Karpas-422 (cell line): ENCODE measurements around the gene IL5. TPM values are rescaled to one million over a fixed set of nuclear protein-coding genes. Genes with fewer than 3 reads are reported as not detected.

Experiments
- DNase-seq: peaks from one replicate; pipeline ENCODE4 v3.0.0-alpha.2; 2015
- H2AFZ ChIP-seq: fragments of 200-600 bp; sonication (generic); 2 replicates; pipeline ENCODE4 v1.6.1; 2014; ENCODE audit warnings: antibody characterized with exemption, low read length, mixed read lengths
- H3K27ac ChIP-seq: fragments of 200-600 bp; sonication (generic); 2 replicates; pipeline ENCODE4 v1.5.1; 2014; ENCODE audit warnings: mild to moderate bottlenecking, low read length, moderate library complexity
- H3K27me3 ChIP-seq: fragments of 200-600 bp; sonication (generic); 2 replicates; pipeline ENCODE4 v1.6.1; 2014; ENCODE audit warnings: low read length, mixed read lengths
- H3K36me3 ChIP-seq: fragments of 200-600 bp; sonication (generic); 2 replicates; pipeline ENCODE4 v1.6.1; 2014; ENCODE audit warnings: low read length, mixed read lengths; ENCODE audit not compliant: insufficient read depth
- H3K4me1 ChIP-seq: fragments of 200-600 bp; sonication (generic); 2 replicates; pipeline ENCODE4 v1.6.1; 2014; ENCODE audit warnings: mild to moderate bottlenecking, low read length, mixed read lengths
- H3K4me2 ChIP-seq: fragments of 200-600 bp; sonication (generic); 2 replicates; pipeline ENCODE4 v1.6.1; 2014; ENCODE audit warnings: low read length, low read depth, mild to moderate bottlenecking; ENCODE audit not compliant: poor library complexity, severe bottlenecking
- H3K4me3 ChIP-seq: fragments of 200-600 bp; sonication (generic); 2 replicates; pipeline ENCODE4 v1.5.1; 2014; ENCODE audit warnings: mild to moderate bottlenecking, antibody characterized with exemption, low read length, mixed read lengths
- H3K79me2 ChIP-seq: fragments of 200-600 bp; sonication (generic); 2 replicates; pipeline ENCODE4 v1.6.1; 2014; ENCODE audit warnings: mild to moderate bottlenecking, low read length, mixed read lengths
- H3K9ac ChIP-seq: fragments of 200-600 bp; sonication (generic); 2 replicates; pipeline ENCODE4 v1.6.0; 2014; ENCODE audit warnings: low read length
- H3K9me2 ChIP-seq: fragments of 200-600 bp; sonication (generic), shearing (Covaris generic); replicated peaks from 2 replicates; pipeline ENCODE4 v1.6.0; 2014; ENCODE audit warnings: mild to moderate bottlenecking, low read length, moderate library complexity; ENCODE audit not compliant: insufficient read depth
- H3K9me3 ChIP-seq: fragments of 300-700, 200-600 bp; sonication (generic); 2 replicates; pipeline ENCODE4 v1.6.1; 2014; ENCODE audit warnings: low read length, mixed read lengths
- H4K20me1 ChIP-seq: fragments of 200-600 bp; sonication (generic); 2 replicates; pipeline ENCODE4 v1.6.1; 2014; ENCODE audit warnings: mild to moderate bottlenecking, antibody characterized with exemption, low read length, low read depth; ENCODE audit not compliant: insufficient read depth
- total RNA-seq: library from RNA; depleted of rRNA; stranded (reverse); fragments of >200 nt; shearing (Covaris generic); gene quantifications from 2 replicates; pipeline ENCODE4 v1.2.3, GENCODE V29; 2014; ENCODE audit warnings: low replicate concordance; rRNA removed

The IL5 gene
- total RNA-seq, 1 experiment from 2014 or later, result not detected

GRCh38 chr5:132493821-132494220, 49.5 kb downstream of the IL5 start:
- Histone ChIP-seq H3K27me3 (no peaks in the 10 kb centered on the region), H2AFZ (no peak overlapping the region), H3K9me3 (no peaks in the 10 kb centered on the region), H4K20me1 (no peaks in the 10 kb centered on the region; the same call in 1 of the 2 replicates), H3K79me2 (no peaks in the 10 kb centered on the region), H3K9me2 (no peaks in the 10 kb centered on the region), H3K36me3 (no peaks in the 10 kb centered on the region), H3K4me3 (no peak overlapping the region), H3K9ac (no peak overlapping the region), H3K4me2 (no peak overlapping the region), H3K4me1 (peaks cover 40% of the 10 kb centered on the region), H3K27ac (no peak overlapping the region)
- no peak for DNase-seq

DNA sequence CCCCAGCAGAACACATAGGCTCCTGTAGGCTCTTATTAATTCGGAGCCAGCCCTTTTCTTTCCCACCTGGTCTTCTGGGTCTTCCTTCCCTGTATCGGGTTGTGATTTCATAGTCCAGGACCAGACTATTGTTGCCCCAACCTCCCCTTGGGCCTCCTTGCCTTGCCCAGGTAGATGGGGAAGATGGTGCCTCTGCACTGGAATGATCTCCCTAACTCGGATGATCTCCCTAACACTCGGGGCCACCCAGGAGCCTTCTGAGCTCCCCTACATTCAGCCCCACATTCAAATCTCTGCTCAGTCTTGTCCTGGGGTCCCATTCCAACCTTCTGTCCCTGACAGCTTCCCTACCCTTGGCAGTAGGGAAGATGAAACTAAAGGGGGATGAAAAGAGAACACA, 50.1 kb downstream of the IL5 start:
- Histone ChIP-seq H3K4me3 (no peak overlapping the region), H3K27ac (no peak overlapping the region)

DNA sequence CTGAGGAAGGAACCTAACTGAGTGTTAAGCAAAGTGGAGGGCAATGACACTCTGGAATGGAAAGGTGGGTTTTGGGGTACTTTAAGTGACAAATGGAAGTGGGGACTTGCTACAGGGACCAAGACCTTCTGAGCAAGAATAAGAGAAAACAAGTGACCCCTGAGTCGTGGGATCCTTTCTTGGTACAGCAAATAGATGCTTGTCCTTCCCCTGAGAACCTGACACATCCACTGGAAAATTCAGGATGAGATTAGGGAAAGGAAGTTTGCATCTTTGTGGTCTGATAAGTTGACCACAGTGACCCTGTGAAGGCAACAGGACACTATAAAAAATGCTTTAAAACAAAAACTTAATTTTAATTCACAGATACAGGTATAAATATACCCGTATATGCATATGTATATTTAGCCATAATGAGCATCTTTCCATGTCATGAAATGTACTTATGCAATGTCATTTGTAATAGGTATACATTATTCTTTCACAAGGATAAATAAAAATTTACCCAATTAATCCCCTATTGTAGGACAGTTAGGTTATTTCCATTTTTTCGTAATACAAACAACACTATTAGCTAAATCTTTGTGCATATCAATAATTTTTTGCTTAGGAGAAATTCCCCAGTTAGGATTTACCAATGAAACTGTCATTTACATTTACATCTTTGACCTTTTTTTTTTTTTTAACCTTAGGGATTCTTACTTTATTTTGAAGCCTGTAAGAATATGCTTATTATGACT, 50.8 kb downstream of the IL5 start:
- H2AFZ ChIP-seq, result no peak overlapping the region
- H3K9me2 ChIP-seq, result no peaks in the 10 kb centered on the region
- no peak overlapping the region for H3K27ac ChIP-seq
- no peak overlapping the region for H3K4me2 ChIP-seq
- H3K4me1 ChIP-seq, result peaks cover 51% of the 10 kb centered on the region
- no peaks in the 10 kb centered on the region for H3K27me3 ChIP-seq
- no peak overlapping the region for H3K4me3 ChIP-seq
- H3K9me3 ChIP-seq, result no peaks in the 10 kb centered on the region
- H3K36me3 ChIP-seq, result no peaks in the 10 kb centered on the region
- no peaks in the 10 kb centered on the region for H3K79me2 ChIP-seq
- no peak overlapping the region for H3K9ac ChIP-seq
- H4K20me1 ChIP-seq, result no peaks in the 10 kb centered on the region; the same call in 1 of the 2 replicates
- DNase-seq, result no peak

More for the DNA sequence above, 50.1 kb downstream of the IL5 start:
- H3K9ac ChIP-seq, result no peak overlapping the region
- no peak for DNase-seq
- no peaks in the 10 kb centered on the region; the same call in 1 of the 2 replicates for H4K20me1 ChIP-seq
- H3K36me3 ChIP-seq, result no peaks in the 10 kb centered on the region
- no peak overlapping the region for H2AFZ ChIP-seq
- no peaks in the 10 kb centered on the region for H3K9me2 ChIP-seq
- no peaks in the 10 kb centered on the region for H3K27me3 ChIP-seq
- H3K4me2 ChIP-seq, result no peak overlapping the region
- peaks cover 46% of the 10 kb centered on the region for H3K4me1 ChIP-seq
- H3K9me3 ChIP-seq, result no peaks in the 10 kb centered on the region
- no peaks in the 10 kb centered on the region for H3K79me2 ChIP-seq

Other genes starting within 250 kb of the IL5 start
- gene SLC22A4, start 249.1 kb downstream of the IL5 start, total RNA-seq, result 0.52 TPM in 1 of 2 replicates, not detected in the other
- 1.3 and 5.2 TPM in 2 replicates for gene SLC22A5, start 173.8 kb downstream of the IL5 start, total RNA-seq
- 4.8 and 7.3 TPM in 2 replicates for gene IRF1, start 52.7 kb downstream of the IL5 start, total RNA-seq
- 37.3 and 72.6 TPM in 2 replicates for gene RAD50, start 13.5 kb upstream of the IL5 start, total RNA-seq
- not detected in 2 replicates for gene IL13, start 114.7 kb upstream of the IL5 start, total RNA-seq
- gene IL4, start 130.5 kb upstream of the IL5 start, total RNA-seq, result not detected in 2 replicates
- gene KIF3A, start 194.0 kb upstream of the IL5 start, total RNA-seq, result 17.6 and 23.1 TPM in 2 replicates
- 0.15 TPM in 1 of 2 replicates, not detected in the other for gene CCNI2, start 203.9 kb upstream of the IL5 start, total RNA-seq
- 4.1 and 7.0 TPM in 2 replicates for gene SEPTIN8, start 233.7 kb upstream of the IL5 start, total RNA-seq